Measurements from ENCODE around the gene SH3GL1. TPM values are rescaled to one million over a fixed set of nuclear protein-coding genes. Genes with fewer than 3 reads are reported as not detected.
"Not testable (repeated sequence)": the region's sequence is repeated elsewhere in the genome, so short reads cannot be mapped to it uniquely, and the experiment has no call there.

Gene SH3GL1
- total RNA-seq, 1 experiment from 2014 or later: 97.7 TPM

DNA sequence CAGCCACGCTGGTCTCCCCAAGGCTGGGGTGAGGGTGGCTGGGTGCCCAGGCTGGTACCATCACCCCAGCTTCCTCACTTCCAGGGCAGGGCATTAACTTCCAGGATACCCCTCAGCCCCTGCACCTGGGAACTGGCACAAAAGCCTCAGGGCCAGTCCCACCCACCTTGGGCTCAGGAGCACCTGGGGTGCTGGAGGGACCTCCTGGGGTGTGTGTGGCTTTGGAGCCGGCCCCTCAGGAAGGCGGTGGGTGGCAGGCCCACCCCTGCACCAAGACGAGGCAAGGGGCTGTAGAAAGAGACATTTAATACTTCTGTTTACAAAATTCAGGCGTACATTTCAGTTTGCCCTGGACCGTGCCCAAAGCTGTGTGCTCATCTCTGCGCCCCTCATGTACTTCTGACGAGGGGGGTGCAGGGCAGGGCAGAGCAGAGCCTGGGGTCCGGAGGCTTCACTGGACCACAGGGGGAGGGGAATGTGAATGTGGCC, 40.2 kb downstream of the SH3GL1 start:
- Histone ChIP-seq H3K36me3 (replicated peaks; ENCODE audit: control insufficient read depth, insufficient read depth, low read length) (peaks cover 5% of the 10 kb centered on the region), H3K4me3 (ENCODE audit: insufficient read depth, low read depth, low read length) (no peak overlapping the region), H3K27me3 (ENCODE audit: control insufficient read depth, insufficient read depth, low read length) (no peaks in the 10 kb centered on the region)
- peak; percentile 40 for DNase-seq

- Histone ChIP-seq H3K27me3 (ENCODE audit: control insufficient read depth, insufficient read depth, low read length) (no peaks in the 10 kb centered on the region), H3K4me3 (ENCODE audit: insufficient read depth, low read depth, low read length) (no peak overlapping the region), H3K36me3 (replicated peaks; ENCODE audit: control insufficient read depth, insufficient read depth, low read length) (peaks cover 3% of the 10 kb centered on the region)
- no peak for DNase-seq
These were observed 40.7 kb downstream of the SH3GL1 start for GRCh38 chr19:4359627-4360000.

- Histone ChIP-seq H3K36me3 (replicated peaks; ENCODE audit: control insufficient read depth, insufficient read depth, low read length) (peaks cover 3% of the 10 kb centered on the region), H3K4me3 (ENCODE audit: insufficient read depth, low read depth, low read length) (no peak overlapping the region), H3K27me3 (ENCODE audit: control insufficient read depth, insufficient read depth, low read length) (no peaks in the 10 kb centered on the region)
- peak; percentile 54 for DNase-seq
These were observed 41.4 kb downstream of the SH3GL1 start for GRCh38 chr19:4358709-4359626.

DNA sequence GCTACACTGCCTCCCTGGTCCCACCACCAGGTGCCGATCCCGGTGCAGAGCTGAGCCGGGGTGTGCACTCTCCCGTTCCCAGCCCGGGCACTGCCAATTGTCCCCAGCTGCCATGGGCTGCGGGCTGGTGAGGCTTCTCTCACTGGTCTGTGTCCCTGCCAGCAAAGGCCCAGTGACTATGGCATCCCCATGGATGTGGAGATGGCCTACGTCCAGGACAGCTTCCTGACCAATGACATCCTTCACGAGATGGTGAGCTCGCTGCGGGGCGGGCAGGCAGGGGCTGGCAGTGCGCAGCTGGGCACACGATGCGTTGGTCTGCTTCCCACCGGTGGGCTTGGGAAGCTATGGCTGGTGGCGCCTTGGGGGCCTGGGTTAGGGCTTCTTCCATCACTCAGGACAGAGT, 42.4 kb downstream of the SH3GL1 start:
- Histone ChIP-seq H3K36me3 (replicated peaks; ENCODE audit: control insufficient read depth, insufficient read depth, low read length) (peaks cover 3% of the 10 kb centered on the region), H3K4me3 (ENCODE audit: insufficient read depth, low read depth, low read length) (no peak overlapping the region), H3K27me3 (ENCODE audit: control insufficient read depth, insufficient read depth, low read length) (no peaks in the 10 kb centered on the region)
- peak; percentile 58 for DNase-seq

DNA sequence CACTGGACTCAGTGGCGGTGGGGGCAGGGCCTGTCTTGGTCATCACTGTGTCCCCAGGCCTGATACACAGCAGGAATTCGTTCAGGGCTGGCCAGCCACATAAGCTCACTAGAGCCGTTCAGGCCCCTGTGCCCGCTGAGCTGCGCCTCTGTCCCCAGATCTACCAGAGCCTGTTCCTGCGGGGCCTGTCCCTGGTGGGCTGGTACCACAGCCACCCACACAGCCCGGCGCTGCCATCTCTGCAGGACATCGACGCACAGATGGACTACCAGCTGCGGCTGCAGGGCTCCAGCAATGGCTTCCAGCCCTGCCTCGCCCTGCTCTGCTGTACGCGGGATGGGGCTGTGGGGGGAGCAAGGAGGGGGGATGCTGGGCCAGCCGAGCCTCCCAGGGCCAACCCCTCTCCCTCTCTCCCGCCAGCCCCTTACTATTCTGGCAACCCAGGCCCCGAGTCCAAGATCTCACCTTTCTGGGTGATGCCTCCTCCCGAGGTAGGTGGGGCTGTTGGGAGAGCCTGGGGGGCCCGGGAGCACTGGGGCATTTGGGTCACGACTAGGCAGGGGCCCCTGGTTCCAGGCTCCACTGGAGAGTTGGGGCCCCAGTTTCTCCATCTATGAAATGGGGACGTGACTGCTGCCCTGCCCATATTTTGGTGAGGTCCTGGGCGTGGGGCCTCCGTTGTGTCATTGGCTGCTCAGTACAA, 43.1 kb downstream of the SH3GL1 start:
- no peak overlapping the region for H3K4me3 ChIP-seq (ENCODE audit: insufficient read depth, low read depth, low read length)
- peaks cover 3% of the 10 kb centered on the region for H3K36me3 ChIP-seq (replicated peaks; ENCODE audit: control insufficient read depth, insufficient read depth, low read length)
- no peaks in the 10 kb centered on the region for H3K27me3 ChIP-seq (ENCODE audit: control insufficient read depth, insufficient read depth, low read length)
- DNase-seq: peak; percentile 65

DNA sequence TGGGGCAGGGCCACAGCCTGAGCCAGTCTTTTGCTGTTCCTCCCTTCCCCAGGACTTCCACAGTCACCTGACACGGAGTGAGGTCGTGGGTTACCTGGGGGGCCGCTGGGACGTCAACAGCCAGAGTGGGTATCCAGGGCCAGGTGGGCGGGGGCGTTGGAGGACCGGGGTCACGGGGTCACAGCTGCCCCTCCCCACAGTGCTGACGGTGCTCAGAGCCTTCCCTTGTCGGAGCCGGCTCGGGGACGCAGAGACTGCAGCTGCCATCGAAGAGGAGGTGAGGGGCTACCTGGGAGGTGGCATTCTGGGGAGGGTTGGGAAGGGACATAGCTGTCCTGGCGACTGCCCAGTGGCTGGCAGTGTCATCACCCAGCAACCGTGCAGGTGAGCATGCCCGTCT, 45.5 kb downstream of the SH3GL1 start:
- peak; percentile 44 for DNase-seq
- Histone ChIP-seq H3K4me3 (ENCODE audit: insufficient read depth, low read depth, low read length) (no peak overlapping the region), H3K36me3 (replicated peaks; ENCODE audit: control insufficient read depth, insufficient read depth, low read length) (peaks cover 1% of the 10 kb centered on the region; the same call in 1 of the 2 replicates), H3K27me3 (ENCODE audit: control insufficient read depth, insufficient read depth, low read length) (no peaks in the 10 kb centered on the region)

DNA sequence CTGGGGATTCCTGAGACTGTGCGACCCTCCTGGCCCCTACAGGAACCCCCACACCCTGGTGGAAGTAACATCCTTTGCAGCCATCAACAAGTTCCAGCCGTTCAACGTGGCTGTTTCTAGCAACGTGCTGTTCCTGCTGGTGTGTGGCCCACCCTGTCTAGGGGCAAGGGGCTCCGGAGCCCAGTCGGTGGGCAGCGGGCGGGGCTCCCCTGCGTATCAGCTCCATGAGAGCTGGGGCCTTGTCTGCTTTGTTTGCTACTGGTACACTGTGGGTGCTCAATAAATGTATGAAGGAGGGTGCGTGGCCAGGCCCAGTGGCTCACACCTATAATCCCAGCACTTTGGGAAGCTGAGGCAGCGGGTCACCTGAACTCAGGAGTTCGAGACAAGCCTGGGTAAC, 46.1 kb downstream of the SH3GL1 start:
- DNase-seq: no peak
- H3K27me3 ChIP-seq (ENCODE audit: control insufficient read depth, insufficient read depth, low read length): no peaks in the 10 kb centered on the region
- peaks cover 1% of the 10 kb centered on the region; the same call in 1 of the 2 replicates for H3K36me3 ChIP-seq (replicated peaks; ENCODE audit: control insufficient read depth, insufficient read depth, low read length)
- H3K4me3 ChIP-seq (ENCODE audit: insufficient read depth, low read depth, low read length): no peak overlapping the region

- Histone ChIP-seq H3K36me3 (replicated peaks; ENCODE audit: control insufficient read depth, insufficient read depth, low read length) (0 out of 2 replicates have a peak, but pooled peaks cover 1% of the 10 kb centered on the region), H3K4me3 (ENCODE audit: insufficient read depth, low read depth, low read length) (no peak overlapping the region), H3K27me3 (ENCODE audit: control insufficient read depth, insufficient read depth, low read length) (no peaks in the 10 kb centered on the region)
- DNase-seq: peak; percentile 93
These were observed 47.6 kb downstream of the SH3GL1 start for GRCh38 chr19:4352701-4353121.

GRCh38 chr19:4350726-4351125, 49.6 kb downstream of the SH3GL1 start:
- no peaks in the 10 kb centered on the region for H3K27me3 ChIP-seq (ENCODE audit: control insufficient read depth, insufficient read depth, low read length)
- H3K4me3 ChIP-seq (ENCODE audit: insufficient read depth, low read depth, low read length): no peak overlapping the region
- peaks cover 1% of the 10 kb centered on the region for H3K36me3 ChIP-seq (replicated peaks; ENCODE audit: control insufficient read depth, insufficient read depth, low read length)
- DNase-seq: peak; percentile 32

- DNase-seq: peak; percentile 22
- H3K36me3 ChIP-seq (replicated peaks; ENCODE audit: control insufficient read depth, insufficient read depth, low read length): peaks cover 1% of the 10 kb centered on the region
- no peaks in the 10 kb centered on the region for H3K27me3 ChIP-seq (ENCODE audit: control insufficient read depth, insufficient read depth, low read length)
- H3K4me3 ChIP-seq (ENCODE audit: insufficient read depth, low read depth, low read length): no peak overlapping the region
These were observed 50.2 kb downstream of the SH3GL1 start for GRCh38 chr19:4350111-4350510.

- not testable (repeated sequence) for DNase-seq; H3K4me3 ChIP-seq (ENCODE audit: insufficient read depth, low read depth, low read length); H3K27me3 ChIP-seq (ENCODE audit: control insufficient read depth, insufficient read depth, low read length); H3K36me3 ChIP-seq (replicated peaks; ENCODE audit: control insufficient read depth, insufficient read depth, low read length)
These were observed 51.1 kb downstream of the SH3GL1 start for GRCh38 chr19:4349225-4349624.

DNA sequence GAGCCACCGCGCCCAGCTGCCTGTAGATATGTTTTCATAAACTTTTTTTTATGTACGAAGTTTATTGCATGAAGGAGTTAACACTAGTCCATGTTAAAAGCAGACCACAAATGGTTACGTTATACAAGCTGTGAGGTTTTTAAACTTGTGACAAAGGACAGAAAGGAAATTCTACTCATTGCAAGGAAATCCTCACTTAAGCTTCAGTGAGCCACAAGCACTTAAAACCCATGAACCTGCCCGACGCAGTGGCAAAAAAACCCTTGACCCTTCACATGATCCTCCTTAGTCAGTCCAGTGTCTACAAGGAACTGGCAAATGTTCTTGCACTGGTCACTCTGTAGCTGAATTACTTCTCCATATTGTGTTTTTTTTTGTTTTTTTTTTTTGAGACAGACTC, 52.8 kb downstream of the SH3GL1 start:
- no peak overlapping the region for H3K4me3 ChIP-seq (ENCODE audit: insufficient read depth, low read depth, low read length)
- no peak for DNase-seq
- H3K36me3 ChIP-seq (replicated peaks; ENCODE audit: control insufficient read depth, insufficient read depth, low read length): no peaks in the 10 kb centered on the region; the same call in none of the 2 replicates
- no peaks in the 10 kb centered on the region for H3K27me3 ChIP-seq (ENCODE audit: control insufficient read depth, insufficient read depth, low read length)

- no peak overlapping the region for H3K4me3 ChIP-seq (ENCODE audit: insufficient read depth, low read depth, low read length)
These were observed 54.3 kb downstream of the SH3GL1 start for GRCh38 chr19:4346020-4346383.

DNA sequence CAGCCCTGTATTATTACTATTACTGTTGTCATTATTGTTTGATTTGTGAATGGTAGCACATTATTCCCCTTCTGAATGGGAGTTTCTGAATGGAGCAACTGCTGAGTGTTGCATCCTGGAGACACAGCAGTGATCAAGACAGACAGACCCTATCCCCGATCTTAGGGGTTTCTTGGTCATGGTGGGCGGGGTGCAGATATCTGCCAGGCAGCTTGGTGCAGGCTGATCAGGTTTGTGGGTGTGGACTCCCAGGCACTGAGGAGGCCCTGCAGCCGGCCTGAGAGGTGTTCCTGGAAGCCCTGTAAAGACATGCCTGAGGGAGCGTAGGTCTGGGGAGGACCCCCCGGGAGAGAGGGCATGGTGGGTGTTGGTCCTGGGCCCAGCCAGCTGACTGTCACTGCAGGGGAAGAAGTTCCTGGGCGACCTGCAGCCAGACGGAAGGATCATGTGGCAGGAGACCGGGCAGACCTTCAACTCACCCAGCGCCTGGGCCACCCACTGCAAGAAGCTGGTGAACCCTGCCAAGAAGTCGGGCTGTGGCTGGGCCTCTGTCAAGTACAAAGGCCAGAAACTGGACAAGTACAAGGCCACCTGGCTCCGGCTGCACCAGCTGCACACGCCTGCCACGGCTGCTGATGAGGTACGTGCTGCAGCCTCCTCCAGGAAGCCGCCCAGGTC, 54.9 kb downstream of the SH3GL1 start:
- DNase-seq: peak; percentile 2
- Histone ChIP-seq H3K4me3 (ENCODE audit: insufficient read depth, low read depth, low read length) (no peak overlapping the region), H3K27me3 (ENCODE audit: control insufficient read depth, insufficient read depth, low read length) (no peaks in the 10 kb centered on the region), H3K36me3 (replicated peaks; ENCODE audit: control insufficient read depth, insufficient read depth, low read length) (no peaks in the 10 kb centered on the region; the same call in none of the 2 replicates)

More at GRCh38 chr19:4346020-4346383, 54.3 kb downstream of the SH3GL1 start:
- no peak for DNase-seq
- Histone ChIP-seq H3K27me3 (ENCODE audit: control insufficient read depth, insufficient read depth, low read length) (no peaks in the 10 kb centered on the region), H3K36me3 (replicated peaks; ENCODE audit: control insufficient read depth, insufficient read depth, low read length) (no peaks in the 10 kb centered on the region; the same call in none of the 2 replicates)

Measured in H7 (cell line).